Psoas muscle (tissue), 8 donors: ENCODE measurements around the gene DUSP15. TPM values are rescaled to one million over a fixed set of nuclear protein-coding genes. Genes with fewer than 3 reads are reported as not detected.
A peak's percentile ranks its signal among the peaks of the same experiment; 100 is the strongest.
"Not testable (repeated sequence)": the region's sequence is repeated elsewhere in the genome, so short reads cannot be mapped to it uniquely, and the experiment has no call there.

ENCODE experiments used
- ATAC-seq, 4 donors: fragments of 200-7000 bp; cut with Tn5 transposase; one replicate each; pipeline ENCODE4 v1.9.1; 2020; ENCODE audit warnings: moderate library complexity in 3 of 4, mild to moderate bottlenecking in 2 of 4
- DNase-seq, 2 donors: peaks; one replicate each; pipeline ENCODE4 v3.0.0-alpha.2; 2020
- H3K27ac ChIP-seq: fragments of 200-600 bp; one replicate; pipeline ENCODE4 v1.8.0; 2022
- H3K27me3 ChIP-seq, 3 donors: fragments of 200-600 bp in 1 of 3; one replicate each; pipeline versions ENCODE4 v1.6.1 to v1.8.0; 2013 to 2022; ENCODE audit warnings: low read length in 2 of 3, mild to moderate bottlenecking in 2 of 3, moderate library complexity in 1 of 3; ENCODE audit not compliant: insufficient read depth in 3 of 3
- H3K36me3 ChIP-seq, 2 donors: fragments of 200-600 bp in 1 of 2; one replicate each; pipeline versions ENCODE4 v1.6.1 to v1.8.0; 2013 to 2022; ENCODE audit warnings: low read depth in 1 of 2, mild to moderate bottlenecking in 1 of 2, moderate library complexity in 1 of 2; ENCODE audit not compliant: insufficient read depth in 1 of 2
- H3K4me1 ChIP-seq: fragments of 200-600 bp; one replicate; pipeline ENCODE4 v1.8.0; 2022
- H3K4me3 ChIP-seq: fragments of 200-600 bp; one replicate; pipeline ENCODE4 v1.8.0; 2022; ENCODE audit warnings: mild to moderate bottlenecking
- H3K9me3 ChIP-seq: fragments of 200-600 bp; one replicate; pipeline ENCODE4 v1.8.0; 2022
- WGBS, 3 donors: extraction: QIAGEN DNeasy Blood & Tissue Kit; methylation state at CpG; one replicate each; pipeline versions ENCODE4 v1.1.6 to v1.1.7; 2013; 5-methylcytosine and 5-hydroxymethylcytosine counted together
- intact Hi-C, 2 donors: fragments of 100-400 bp; cut with DNase I; formaldehyde crosslinking; loops; one replicate each; pipeline versions ENCODE4 v1.11.0 to v1.14.2; 2022
- polyA plus RNA-seq, 3 donors: library from polyadenylated mRNA; stranded (reverse); fragments of 200-250 nt; gene quantifications; one replicate each; pipeline ENCODE4 v1.2.3, GENCODE V29; 2013
- total RNA-seq, 4 donors: library from RNA; stranded (reverse); fragmentation: NEBNext Ultra II Directional in 2 of 4; extraction: Animal tissue kit (Norgen Biotek cat#: 25700) in 2 of 4; gene quantifications; one replicate each; pipeline versions ENCODE4 v1.2.1 to v1.2.4, GENCODE V29; 2021 to 2023
- TF ChIP-seq, protein P1 (sequence below): fragments of 200-600 bp; IDR thresholded peaks from one replicate; pipeline ENCODE4 v1.8.0; 2022; ENCODE audit warnings: antibody characterized with exemption
- donor health status: healthy with polysubstance abuse.
- donor health status: DM: no; HTN: no; CAD: no; lungs with moderate emphysema.
- donor health status: Bipolar disorder and iron deficiency.
- donor health status: healthy.
- donor health status: DM: yes; HTN: yes; CAD: no.
- donor health status: DM: no; HTN: no; CAD: no.
- donor health status: DM: no; HTN: no; CAD: no.
- donor health status: DM: yes; HTN: yes; CAD: no.

DUSP15 gene
- total and polyA plus RNA-seq, 7 donors, result 0.04 to 0.51 (median 0.20) TPM; not detected in 3

DNA sequence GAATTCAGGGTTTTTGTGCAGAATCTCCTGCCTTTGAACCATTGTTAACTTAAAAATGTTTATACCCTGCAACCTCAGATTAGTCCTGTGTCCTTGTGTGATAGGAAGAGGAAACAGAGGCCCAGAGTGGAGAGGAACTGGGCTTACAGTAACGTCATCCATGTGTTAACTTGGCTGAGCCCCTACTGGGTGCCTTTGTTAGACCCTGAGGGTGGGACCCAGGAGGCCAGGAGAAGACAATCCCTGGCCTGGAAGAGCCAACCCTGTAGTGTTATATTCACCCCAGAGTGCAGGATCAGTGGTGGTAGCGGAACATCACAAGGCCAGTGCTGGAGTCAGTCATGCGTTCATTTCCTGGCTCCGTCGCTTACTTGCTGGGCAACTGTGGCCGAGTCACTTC is 40.6 kb downstream of the DUSP15 start:
- Histone ChIP-seq H3K27ac (no peak overlapping the region), H3K4me3 (no peak overlapping the region), H3K36me3 (peaks cover 0 to 99% of the 10 kb centered on the region in 2 donors), H3K9me3 (no peaks in the 10 kb centered on the region), H3K4me1 (peaks cover 27% of the 10 kb centered on the region), H3K27me3 (no peaks in the 10 kb centered on the region)
- TF ChIP-seq, protein P1, sequence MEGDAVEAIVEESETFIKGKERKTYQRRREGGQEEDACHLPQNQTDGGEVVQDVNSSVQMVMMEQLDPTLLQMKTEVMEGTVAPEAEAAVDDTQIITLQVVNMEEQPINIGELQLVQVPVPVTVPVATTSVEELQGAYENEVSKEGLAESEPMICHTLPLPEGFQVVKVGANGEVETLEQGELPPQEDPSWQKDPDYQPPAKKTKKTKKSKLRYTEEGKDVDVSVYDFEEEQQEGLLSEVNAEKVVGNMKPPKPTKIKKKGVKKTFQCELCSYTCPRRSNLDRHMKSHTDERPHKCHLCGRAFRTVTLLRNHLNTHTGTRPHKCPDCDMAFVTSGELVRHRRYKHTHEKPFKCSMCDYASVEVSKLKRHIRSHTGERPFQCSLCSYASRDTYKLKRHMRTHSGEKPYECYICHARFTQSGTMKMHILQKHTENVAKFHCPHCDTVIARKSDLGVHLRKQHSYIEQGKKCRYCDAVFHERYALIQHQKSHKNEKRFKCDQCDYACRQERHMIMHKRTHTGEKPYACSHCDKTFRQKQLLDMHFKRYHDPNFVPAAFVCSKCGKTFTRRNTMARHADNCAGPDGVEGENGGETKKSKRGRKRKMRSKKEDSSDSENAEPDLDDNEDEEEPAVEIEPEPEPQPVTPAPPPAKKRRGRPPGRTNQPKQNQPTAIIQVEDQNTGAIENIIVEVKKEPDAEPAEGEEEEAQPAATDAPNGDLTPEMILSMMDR, result no peak
- intact Hi-C loops, result loop anchor here (10.0 kb wide), 2 partner anchors 165 to 205 kb away; no protein-coding TSS in a partner anchor
- DNase-seq (peak in 1 of 2 donors; percentile 19), ATAC-seq (no peak)
- 50 to 77% (median 54%) methylated on average over 6 of the region's 6 CpGs for WGBS, 3 donors

DNA sequence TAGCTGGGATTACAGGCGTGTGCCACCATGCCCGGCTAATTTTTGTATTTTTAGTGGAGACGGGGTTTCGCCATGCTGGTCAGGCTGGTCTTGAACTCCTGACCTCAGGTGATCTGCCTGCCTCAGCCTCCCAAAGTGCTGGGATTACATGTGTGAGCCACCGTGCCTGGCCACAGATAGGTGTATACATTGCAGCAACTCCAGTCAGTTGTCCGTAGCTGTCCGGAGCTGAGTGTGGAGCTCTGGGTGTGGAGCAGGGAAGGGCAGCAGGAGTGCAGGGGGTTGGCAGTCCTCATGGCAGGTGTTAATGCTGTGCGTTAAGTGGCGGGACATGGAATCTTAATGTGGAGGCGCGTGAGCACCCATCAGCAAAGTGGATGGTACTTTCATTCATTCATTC is 42.3 kb downstream of the DUSP15 start:
- intact Hi-C loops, result loop anchor here (10.0 kb wide), 2 partner anchors 163 to 207 kb away; no protein-coding TSS in a partner anchor
- peaks cover 32% of the 10 kb centered on the region for H3K4me1 ChIP-seq
- DNase-seq, result peak in 1 of 2 donors; percentile 31
- not testable (repeated sequence) for H3K27ac ChIP-seq, H3K9me3 ChIP-seq, H3K27me3 ChIP-seq, ATAC-seq, H3K4me3 ChIP-seq
- peaks cover 0 to 99% of the 10 kb centered on the region in 2 donors for H3K36me3 ChIP-seq
- 71 to 91% (median 76%) methylated on average over 10 to 11 of the region's 11 CpGs for WGBS, 3 donors

DNA sequence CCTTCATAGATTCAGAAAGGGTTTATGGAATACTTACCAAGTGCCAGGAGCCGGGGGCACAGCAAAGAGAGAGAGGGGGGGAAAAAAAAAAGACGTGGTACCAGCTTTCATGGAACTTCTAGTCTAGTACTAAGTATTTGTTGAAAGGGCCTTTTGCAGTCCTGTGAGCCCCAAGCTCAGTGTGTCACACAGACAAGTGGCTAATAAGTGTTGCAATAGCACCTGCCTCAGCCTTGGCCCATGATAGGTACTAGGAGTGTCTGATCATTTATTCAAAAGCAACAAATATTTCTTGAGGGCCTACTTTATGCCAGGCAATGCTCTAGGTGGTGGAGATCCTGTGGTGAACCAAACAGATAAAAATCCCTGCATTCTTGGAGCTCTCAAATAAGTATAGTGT is 43.3 kb downstream of the DUSP15 start:
- 35 to 56% (median 49%) methylated on average over 2 of the region's 2 CpGs for WGBS, 3 donors
- Histone ChIP-seq H3K9me3 (no peaks in the 10 kb centered on the region), H3K36me3 (peaks cover 0 to 91% of the 10 kb centered on the region in 2 donors), H3K27ac (no peak overlapping the region), H3K4me1 (peaks cover 34% of the 10 kb centered on the region), H3K4me3 (no peak overlapping the region), H3K27me3 (no peaks in the 10 kb centered on the region)
- no peak for ATAC-seq
- TF ChIP-seq, protein P1, result no peak
- DNase-seq, result peak in 1 of 2 donors; percentile 17
- intact Hi-C loops, result loop anchor here (10.0 kb wide), 2 partner anchors 162 to 208 kb away; no protein-coding TSS in a partner anchor

DNA sequence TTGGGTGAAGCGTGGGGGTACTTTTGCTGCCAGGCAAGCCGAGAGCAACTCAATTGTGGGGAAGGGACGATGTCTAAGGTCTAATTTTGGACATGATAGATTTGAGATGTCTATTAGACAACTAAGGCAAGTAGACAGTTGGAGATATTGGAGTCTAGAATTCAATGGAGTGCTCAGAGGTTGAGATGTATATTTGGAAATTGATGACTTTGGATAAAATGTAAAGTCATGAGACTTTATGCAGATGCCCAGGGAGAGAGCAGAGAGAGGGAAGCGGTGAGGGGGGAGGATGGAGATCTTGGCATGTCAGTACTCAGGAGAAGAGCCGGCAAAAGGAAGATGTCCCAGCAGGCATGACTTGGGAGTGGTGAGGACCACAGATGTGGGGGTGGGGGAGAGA is 44.3 kb downstream of the DUSP15 start:
- Histone ChIP-seq H3K27me3 (no peaks in the 10 kb centered on the region), H3K4me3 (no peak overlapping the region), H3K9me3 (no peaks in the 10 kb centered on the region), H3K4me1 (peaks cover 34% of the 10 kb centered on the region), H3K36me3 (peaks cover 0 to 81% of the 10 kb centered on the region in 2 donors), H3K27ac (peak overlapping the region; percentile 1)
- intact Hi-C loops, result loop anchor here (10.0 kb wide), 2 partner anchors 161 to 209 kb away; no protein-coding TSS in a partner anchor
- TF ChIP-seq, protein P1, result no peak
- 51 to 70% (median 52%) methylated on average over 5 of the region's 5 CpGs for WGBS, 3 donors
- ATAC-seq (no peak), DNase-seq (no peak)

DNA sequence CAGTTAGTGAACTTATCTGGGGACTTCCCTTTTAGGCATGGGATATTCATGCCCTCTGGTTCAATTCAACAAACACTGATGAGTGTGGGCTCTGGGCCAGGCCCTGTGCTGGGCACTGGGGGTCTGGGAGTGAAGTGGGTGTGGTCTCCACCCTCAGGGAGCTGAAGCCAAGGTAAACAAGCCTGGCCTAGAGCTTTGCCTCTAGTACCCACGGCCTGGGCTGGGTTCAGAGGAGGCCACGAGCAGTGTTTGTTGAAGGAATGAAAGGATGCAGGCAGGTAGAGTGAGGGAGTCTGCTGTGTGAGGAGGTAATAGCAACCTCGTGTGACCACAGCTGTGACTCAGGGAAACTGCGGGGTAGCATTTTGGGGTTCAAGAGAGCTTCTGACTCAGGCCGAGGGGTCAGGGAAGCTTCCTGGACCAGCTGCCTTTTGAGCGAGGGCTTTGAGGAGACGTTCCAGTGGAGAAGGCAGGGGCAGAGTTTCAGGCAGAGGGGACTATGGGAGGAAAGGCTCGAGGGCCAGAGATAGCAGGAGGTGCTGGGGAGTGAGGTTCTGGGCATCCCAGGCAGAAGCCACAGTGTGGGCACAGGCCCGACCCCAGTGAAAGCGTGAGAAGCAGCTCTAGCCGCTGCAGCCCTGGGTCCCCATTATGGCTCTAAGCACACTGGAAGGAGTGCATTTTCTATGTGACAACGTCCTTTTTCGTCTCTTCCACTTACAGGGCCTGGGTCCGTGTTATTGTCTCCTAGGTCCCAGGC is 45.6 kb downstream of the DUSP15 start:
- ATAC-seq (no peak), DNase-seq (peak in 1 of 2 donors; percentile 33)
- Histone ChIP-seq H3K27me3 (no peaks in the 10 kb centered on the region), H3K27ac (peak overlapping the region; percentile 50), H3K36me3 (peaks cover 0 to 67% of the 10 kb centered on the region in 2 donors), H3K4me1 (peaks cover 34% of the 10 kb centered on the region), H3K4me3 (no peak overlapping the region), H3K9me3 (no peaks in the 10 kb centered on the region)
- TF ChIP-seq, protein P1, result no peak
- WGBS, 3 donors, result 67 to 79% (median 68%) methylated on average over 14 of the region's 14 CpGs
- intact Hi-C loops, result loop anchor here (5.0 to 10.0 kb wide), 5 partner anchors 97 to 268 kb away; partner anchors contain the start of gene PDRG1 (in 1 of the 2)
